Epithelial cell of prostate (primary cell): ENCODE measurements around the gene BCL2L13.
"Not testable (repeated sequence)": the region's sequence is repeated elsewhere in the genome, so short reads cannot be mapped to it uniquely, and the experiment has no call there.

Source experiments
- DNase-seq: peaks from one replicate; pipeline ENCODE4 v3.0.0-alpha.2; 2011; ENCODE audit warnings: low read depth, low spot score
- H3K27ac ChIP-seq: fragments of 450-650 bp; 2 replicates; pipeline ENCODE4 v1.5.1; 2017; ENCODE audit warnings: mild to moderate bottlenecking

The BCL2L13 gene

DNA sequence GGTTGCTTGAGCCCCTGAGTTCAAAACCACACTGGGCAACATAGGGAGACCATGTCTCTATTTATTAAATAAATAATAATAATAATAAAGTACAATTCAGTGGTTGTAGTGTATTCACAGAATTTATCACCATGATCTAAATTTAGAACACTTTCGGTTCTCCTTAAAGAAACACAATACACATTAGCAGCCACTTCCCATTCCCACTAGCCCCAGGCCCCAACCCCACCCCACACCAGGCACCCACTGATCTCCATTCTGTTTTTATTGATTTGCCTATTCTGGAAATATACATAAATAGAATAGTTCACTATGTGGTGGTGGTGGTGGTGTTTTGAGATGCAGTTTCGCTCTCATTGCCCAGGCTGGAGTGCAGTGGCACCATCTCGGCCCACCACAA, 45.7 kb downstream of the BCL2L13 start:
- no peak overlapping the region for H3K27ac ChIP-seq
- DNase-seq = no peak

DNA sequence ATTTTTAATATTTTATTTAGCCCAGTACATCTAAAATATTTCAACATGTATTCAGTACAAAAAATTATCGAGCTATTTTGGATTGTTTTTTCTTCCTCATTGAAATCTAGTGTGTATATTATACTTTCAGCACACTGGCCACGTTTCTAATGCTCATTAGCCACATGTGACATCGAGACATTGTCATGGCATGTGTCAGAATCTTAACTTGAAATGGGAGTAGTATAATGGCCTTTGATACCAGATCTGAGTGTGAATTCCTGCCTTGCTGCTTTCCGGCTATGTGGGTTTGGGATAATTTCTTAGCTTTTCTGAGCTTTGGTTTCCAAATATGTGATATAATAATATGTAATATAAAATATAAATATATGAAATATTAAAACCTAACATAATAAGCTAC, 54.3 kb downstream of the BCL2L13 start:
- H3K27ac ChIP-seq = no peak overlapping the region
- no peak for DNase-seq

DNA sequence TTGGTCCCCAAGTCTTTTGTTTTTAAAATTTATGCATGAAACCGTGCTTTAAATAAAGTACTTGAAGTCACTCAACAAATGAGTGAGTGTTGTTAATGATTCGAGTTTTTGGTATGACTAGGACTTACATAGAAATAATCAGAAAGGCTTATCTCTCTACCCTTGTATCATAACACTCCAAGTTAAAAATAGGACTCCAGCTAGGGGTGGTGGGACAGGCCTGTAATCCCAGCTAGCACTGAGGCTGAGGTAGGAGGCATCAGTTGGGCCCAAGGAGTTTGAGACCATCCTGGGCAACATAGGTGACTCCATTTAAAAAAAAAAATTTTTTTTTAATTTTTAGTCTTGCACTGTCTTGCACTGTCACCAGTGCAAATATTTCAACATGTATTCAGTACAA, 55.6 kb downstream of the BCL2L13 start:
- DNase-seq = no peak
- no peak overlapping the region for H3K27ac ChIP-seq

DNA sequence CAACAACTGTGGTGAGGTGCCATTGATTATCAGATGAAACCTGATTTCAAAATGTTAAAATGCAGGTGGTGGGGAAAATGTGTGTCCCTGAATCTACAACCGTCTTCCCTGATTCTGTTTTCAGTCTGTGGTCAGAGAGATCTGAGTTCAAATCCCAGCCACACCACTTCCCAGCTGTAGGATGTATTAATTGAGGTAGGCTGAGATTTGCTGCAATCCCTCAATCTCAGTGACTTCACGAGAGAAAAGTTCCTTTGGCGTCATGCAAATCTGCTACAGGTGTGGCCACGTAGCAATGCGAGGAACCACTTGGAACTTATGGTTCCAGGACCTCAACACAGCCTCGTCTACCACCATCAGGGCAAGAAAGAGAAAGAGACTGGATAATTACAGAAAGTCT, 56.2 kb downstream of the BCL2L13 start:
- no peak for DNase-seq
- H3K27ac ChIP-seq = no peak overlapping the region

DNA sequence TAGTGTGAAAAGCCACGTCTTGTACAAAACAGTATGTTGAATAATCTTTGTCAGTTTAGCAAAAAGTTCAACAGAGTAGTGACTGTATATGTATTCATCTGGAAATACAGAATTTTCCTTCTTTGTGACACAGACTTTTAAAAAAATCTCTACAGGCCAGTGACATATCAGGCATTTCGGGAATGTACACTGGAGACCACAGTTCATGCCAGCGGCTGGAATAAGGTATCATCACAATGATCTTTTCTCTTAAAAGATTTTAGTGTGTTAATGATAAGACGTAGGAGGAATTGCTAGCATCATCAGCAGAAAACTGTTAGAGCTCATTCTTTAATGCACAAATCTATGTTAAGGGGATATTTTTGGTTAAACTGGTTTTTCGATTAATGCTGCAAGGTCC, 57.4 kb downstream of the BCL2L13 start:
- no peak overlapping the region for H3K27ac ChIP-seq
- no peak for DNase-seq

DNA sequence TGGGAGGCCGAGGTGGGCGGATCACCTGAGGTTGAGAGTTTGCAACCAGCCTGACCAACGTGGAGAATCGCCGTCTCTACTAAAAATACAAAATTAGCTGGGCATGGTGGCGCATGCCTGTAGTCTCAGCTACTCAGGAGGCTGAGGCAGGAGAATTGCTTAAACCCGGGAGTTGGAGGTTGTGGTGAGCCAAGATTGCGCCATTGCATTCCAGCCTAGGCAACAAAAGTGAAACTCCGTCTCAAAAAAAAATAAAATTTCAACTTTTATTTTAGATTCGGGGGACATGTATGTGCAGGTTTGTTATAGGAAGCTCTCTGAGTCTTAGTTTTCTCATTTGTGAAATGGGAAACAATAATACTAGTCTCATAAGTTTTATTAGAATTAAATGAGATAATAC, 58.6 kb downstream of the BCL2L13 start:
- not testable (repeated sequence) for DNase-seq, H3K27ac ChIP-seq

DNA sequence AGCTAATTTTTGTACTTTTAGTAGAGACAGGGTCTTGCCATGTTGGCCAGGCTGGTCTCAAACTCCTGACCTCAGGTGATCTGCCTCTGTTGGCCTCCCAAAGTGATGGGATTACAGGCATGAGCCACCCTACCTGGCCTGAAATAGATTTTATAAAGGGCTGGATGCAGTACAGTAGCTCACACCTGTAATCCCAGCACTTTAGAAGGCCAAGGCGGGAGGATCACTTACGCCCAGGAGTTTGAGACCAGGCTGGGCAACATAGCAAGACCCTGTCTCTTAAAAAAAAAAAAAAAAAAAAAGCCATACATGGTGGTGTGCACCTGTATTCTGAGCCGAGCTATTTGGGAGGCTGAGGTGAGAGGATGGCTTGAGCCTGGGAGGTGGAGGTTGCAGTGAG, 59.7 kb downstream of the BCL2L13 start:
- H3K27ac ChIP-seq, DNase-seq: not testable (repeated sequence)

DNA sequence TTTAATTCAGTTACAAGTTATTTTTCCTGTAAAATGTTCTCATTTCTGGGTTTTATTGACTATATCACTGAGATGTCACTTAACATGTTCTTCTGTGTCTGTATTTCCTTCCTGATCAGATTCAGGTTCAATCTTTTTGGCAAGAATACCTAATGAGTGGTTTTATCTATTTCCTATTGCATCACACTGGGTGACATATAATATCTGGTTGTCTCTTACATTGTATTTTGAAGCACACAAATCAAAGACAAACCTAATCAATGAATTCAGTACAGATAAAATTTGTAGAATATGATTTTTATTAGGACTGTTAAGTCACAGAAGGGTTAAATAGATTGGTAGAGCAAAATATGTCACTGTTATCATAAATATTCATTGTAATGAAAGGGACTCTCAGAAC, 60.4 kb downstream of the BCL2L13 start:
- H3K27ac ChIP-seq = no peak overlapping the region
- DNase-seq = no peak

DNA sequence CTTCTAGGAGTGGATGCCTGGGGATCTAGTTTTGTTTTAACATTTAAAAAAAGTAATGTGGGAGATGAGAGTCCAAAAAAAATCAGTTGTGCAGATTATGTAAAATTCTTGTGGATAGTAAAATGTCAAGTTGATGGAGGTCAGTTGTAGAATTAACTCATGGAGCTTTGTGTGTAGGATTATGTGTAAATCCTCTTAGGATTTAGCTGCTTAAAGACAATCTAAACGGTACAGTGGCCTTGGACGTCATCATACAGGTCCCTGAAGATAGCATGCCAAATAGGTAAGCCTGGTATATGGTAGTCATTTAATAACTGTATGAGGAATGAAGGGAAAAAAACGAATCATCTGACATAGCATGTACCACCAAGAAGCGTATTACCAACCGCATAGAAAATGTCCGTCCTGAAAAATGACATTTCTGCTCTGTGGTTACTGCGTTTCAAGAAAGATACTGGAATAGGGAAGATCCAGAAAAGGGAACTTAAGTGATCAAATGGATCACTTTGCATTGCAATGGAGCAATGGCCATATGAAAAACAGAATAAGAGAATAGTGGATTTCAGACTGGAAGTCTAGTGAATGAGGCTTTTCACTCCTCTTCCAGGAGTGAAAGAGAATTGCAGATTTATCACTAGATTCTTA, 61.3 kb downstream of the BCL2L13 start:
- no peak overlapping the region for H3K27ac ChIP-seq
- DNase-seq = no peak

DNA sequence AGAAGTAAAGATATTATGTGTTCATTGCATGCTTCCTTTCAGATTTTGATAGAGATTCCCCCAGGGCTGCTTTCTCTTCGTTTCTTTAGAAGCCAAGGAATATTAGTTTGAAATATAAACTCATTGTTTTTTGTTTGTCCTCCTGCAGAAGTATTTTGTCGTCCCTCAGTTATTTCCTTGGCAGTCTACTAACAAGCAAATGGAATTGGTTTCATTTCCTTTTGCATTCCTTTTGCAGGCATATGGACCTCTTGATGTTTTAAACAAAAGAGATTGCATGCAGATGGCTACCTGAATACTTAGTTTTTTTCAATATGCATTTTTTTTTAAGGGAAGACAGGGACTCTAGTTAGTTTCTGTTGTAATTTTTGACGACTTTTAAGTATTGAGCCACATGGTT, 62.2 kb downstream of the BCL2L13 start:
- no peak overlapping the region for H3K27ac ChIP-seq
- no peak for DNase-seq

DNA sequence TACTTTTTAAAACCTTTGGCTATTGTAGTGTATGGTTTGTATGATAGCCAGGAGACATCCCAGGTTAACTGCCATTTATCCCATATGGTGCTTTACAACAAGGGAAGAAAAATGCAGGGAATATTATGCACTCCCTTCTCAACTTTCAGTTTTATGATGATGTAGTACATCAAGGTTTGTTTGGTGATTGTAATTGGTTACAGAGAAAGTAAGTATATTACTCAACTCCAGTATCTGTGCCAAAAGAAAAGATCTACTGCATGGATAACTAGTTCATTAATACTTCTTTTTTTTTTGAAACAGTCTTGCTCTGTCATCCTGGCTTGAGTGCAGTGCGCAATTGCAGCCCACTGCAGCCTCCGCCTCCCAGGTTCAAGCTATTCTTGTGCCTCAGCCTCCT, 65.3 kb downstream of the BCL2L13 start:
- H3K27ac ChIP-seq = no peak overlapping the region
- DNase-seq = no peak

DNA sequence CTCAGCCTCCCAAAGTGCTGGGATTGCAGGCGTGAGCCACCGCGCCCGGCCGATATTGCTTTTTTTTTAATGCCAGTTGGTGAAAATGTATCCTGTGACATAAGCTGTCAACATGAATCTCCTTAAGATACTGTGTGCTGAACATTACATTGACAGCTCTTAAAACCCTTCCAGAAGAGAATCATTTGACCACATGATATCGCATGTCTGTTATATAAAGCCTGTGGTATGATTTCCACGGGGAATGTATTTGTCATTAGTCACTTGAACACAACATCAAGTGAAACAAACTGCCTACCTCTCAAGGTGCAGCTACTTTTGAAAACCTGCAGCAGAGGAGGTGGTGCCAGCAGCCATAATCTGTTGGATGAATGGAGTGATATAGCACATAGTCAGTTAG, 67.0 kb downstream of the BCL2L13 start:
- peak overlapping the region; percentile 83 for H3K27ac ChIP-seq
- peak; percentile 57 for DNase-seq

DNA sequence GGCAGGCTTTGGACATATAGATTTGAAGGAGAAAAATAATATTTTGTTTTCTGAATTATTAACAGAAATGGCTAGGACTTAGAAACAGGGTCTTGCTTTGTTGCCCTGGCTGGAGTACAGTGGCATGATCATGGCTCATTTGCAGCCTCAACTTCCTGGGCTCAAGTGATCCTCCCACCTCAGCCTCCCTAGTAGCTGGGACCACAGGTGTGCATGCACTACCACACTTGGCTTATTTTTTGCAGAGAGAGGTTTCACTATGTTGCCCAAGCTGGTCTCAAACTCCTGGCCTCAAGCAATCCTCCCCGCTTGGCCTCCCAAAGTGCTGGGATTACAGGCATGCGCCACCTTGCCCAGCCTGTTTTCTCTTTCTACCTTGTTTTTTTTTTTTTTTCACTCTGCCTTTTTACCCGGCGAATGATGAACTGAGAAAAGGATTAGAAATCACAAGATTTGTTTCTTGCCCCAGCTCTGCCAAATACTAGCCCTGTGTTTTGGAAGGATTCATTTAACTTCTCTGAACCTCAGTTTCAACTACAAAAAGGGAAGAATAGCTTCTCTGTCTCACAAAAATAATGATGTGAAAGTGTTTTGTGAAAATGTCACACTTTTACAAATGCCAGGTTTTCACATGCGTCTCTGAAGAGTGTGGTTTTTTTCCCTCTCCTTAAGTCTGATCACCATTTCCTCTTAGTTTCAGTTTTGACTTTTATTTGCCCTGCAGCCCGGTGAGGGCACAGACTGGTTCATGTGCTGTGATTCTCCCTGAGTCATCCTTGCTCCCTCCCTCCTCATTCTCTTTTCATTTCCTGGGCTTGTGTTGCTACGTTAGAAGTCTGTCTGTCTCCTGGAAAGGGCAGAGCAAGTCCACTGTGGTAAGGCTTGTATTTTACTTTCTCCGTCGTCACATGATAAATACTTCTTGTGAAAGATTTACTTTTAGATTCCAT, 67.7 kb downstream of the BCL2L13 start:
- peak; percentile 86 for DNase-seq
- H3K27ac ChIP-seq = peak overlapping the region; percentile 83

DNA sequence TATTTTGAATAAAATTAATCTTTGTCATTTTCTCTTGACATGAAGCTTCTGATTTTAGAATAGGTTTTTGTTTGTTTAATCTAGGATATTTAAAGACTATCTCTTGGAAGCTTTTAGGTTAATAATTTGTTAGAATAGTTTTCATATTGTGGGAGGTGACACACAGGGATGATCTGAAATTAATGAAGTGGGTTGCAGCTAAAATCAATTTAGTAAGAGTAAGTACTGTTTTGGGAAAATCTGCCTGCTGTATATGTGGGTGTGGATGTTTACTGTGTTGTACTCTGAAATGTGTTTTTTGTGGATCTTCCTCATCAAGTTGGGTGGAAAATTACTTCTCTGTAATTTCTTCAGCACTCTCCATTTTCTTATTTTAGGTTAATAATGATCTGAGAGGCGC, 68.4 kb downstream of the BCL2L13 start:
- DNase-seq = no peak
- peak overlapping the region; percentile 83 for H3K27ac ChIP-seq

DNA sequence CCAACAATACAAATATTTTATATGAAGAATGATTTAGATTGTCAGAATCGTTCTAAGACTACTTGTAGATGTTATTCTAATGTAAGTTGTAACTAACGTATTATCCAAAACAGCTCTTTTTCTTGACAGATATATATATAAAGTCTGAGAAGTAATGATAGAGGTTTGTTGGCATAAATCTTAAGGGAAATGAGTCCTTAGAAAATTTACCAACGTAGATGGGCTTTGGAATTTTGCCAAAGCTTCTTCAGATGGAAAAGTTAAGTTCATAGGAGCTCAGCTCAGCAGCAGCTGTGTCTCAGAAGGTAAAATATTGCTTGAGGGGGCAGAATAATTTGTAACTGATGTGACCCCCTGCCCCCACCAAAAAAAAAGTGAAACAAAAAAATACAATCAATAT, 69.0 kb downstream of the BCL2L13 start:
- no peak for DNase-seq
- peak overlapping the region; percentile 83 for H3K27ac ChIP-seq

DNA sequence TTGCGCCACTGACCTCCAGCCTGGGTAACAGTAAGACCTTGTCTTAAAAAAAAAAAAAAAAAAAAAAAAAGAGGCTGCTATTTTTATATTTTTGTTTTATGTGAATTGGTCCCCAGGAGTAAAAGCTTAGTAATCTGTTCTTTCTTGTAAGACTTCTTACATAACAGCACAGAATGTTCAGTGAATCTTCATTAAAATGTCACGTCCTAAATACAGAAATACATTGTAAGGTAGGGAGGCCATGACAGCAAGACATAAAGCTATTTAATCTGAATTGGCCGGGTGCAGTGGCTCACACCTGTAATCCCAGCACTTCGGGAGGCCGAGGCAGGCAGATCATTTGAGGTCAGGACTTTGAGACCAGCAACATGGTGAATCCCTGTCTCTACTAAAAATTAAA, 71.5 kb downstream of the BCL2L13 start:
- DNase-seq = no peak
- H3K27ac ChIP-seq = no peak overlapping the region

DNA sequence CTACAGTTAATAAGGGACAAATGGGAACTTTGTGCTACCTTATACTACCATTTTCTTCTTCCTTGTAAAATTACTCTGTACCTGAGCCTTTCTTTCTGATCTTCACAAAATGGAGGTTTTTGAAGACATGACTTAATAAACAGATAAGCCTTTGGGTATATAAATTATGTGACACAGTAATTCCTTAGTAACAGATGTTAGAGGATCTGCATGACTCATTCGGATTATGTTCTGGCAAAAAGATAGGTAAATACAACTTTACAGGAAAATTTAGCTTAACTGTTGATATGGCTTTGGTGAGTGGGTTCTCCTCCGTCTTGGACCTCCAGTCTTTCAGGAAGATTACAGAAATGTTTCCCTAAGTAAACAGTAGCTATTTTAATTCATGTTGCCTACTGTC, 73.9 kb downstream of the BCL2L13 start:
- no peak for DNase-seq
- no peak overlapping the region for H3K27ac ChIP-seq

DNA sequence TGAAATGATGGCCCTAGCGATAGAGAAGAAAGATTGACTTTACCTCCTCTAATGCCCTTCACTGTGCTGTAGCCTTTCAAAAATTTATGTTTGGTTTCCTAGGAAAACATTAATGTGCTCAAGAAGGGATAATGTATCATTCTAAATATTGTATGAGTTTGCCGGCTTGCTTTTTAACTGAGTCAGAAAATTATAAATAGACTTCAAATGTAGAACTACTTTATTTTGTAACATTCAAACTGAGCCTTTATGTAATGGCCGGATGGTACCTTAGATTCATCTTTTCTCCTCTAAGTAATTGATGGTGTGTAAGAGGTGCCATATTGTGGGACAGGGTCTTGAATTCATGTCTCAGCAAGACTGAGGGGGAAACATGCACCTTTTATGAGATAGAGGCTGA, 78.0 kb downstream of the BCL2L13 start:
- no peak overlapping the region for H3K27ac ChIP-seq
- DNase-seq = no peak

DNA sequence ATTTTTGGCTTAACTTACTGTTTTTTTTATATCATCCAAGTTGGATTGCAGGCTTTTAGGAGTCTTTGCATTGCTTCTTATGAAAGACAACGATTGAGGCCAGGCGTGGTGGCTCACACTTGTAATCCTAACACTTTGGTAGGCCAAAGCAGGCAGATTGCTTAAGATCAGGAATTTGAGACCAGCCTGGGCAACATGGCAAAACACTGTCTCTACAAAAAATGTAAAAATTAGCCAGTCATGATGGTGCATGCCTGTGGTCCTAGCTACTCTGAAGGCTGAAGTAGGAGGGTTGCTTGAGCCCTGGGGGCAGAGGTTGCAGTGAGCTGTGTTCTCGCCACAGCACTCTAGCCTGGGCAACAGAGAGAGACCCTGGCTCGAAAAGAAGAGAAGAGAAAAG, 79.2 kb downstream of the BCL2L13 start:
- no peak overlapping the region for H3K27ac ChIP-seq
- DNase-seq = no peak

DNA sequence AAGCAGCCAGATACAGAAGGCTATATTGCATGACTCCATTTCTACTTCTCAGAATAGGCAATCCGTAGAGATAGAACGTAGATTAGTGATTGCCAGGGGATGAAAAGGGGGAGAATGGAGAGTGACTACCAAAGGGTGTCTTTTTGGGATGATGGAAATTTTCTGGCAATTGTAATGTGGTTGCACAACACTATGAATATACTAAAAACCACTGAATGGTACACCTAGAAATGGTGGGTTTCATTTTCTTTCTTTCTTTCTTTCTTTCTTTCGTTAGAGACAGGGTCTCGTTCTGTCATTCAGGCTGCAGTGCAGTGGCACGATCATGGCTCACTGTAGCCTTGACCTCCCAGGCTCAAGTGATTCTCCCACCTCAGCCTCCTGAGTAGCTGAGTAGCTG, 81.4 kb downstream of the BCL2L13 start:
- no peak overlapping the region for H3K27ac ChIP-seq
- DNase-seq = no peak

DNA sequence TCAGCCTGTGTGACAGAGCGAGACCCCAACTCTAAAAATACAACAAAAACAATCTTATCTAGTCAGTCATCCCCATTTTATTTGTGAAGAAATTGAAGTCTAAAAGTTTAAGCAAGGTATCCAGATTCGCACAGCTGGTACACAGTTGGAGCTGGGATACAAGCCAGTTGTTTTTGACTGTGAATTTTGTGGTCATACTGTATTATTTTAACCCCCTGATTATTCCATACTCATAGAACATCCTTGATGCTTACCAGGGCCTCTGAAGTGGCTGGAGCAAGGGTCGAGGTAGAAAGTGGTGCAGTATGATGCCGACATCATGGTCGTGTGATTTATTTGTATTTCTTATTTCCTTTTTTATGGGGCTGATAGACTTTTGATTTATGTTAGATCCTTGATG, 85.7 kb downstream of the BCL2L13 start:
- no peak overlapping the region for H3K27ac ChIP-seq
- no peak for DNase-seq
